Neural cell (in vitro differentiated cells): ENCODE measurements around the gene UNC79.

Source experiments
- CTCF ChIP-seq: fragments of 450-650 bp; IDR thresholded peaks from 2 replicates; pipeline ENCODE4 v1.5.1; 2014; ENCODE audit warnings: antibody characterized with exemption, mild to moderate bottlenecking, moderate library complexity; ENCODE audit not compliant: poor library complexity, severe bottlenecking
- EZH2 ChIP-seq: fragments of 200-600, 300-800 bp; shearing (Covaris generic), sonication (generic); IDR thresholded peaks from 2 replicates; pipeline ENCODE4 v1.6.1; 2014; ENCODE audit warnings: antibody characterized with exemption, low read length, borderline replicate concordance, mild to moderate bottlenecking; ENCODE audit not compliant: insufficient read depth, poor library complexity, severe bottlenecking
- POLR2AphosphoS5 ChIP-seq: IDR thresholded peaks from 2 replicates; pipeline ENCODE4 v1.6.1; 2012
- RAD21 ChIP-seq: fragments of 450-650 bp; conservative IDR thresholded peaks from 2 replicates; pipeline ENCODE4 v1.6.1; 2014; ENCODE audit warnings: antibody characterized with exemption, mild to moderate bottlenecking, moderate library complexity
- REST ChIP-seq: IDR thresholded peaks from 2 replicates; pipeline ENCODE4 v1.6.1; 2012; ENCODE audit warnings: borderline replicate concordance
- SMC3 ChIP-seq: fragments of 450-650 bp; conservative IDR thresholded peaks from 2 replicates; pipeline ENCODE4 v1.6.1; 2014; ENCODE audit warnings: antibody characterized with exemption, mild to moderate bottlenecking, moderate library complexity; ENCODE audit not compliant: poor library complexity

GRCh38 chr14:93733631-93734030, 302.9 kb downstream of the UNC79 start:
- no peak for TF ChIP-seq EZH2
- no peak for TF ChIP-seq CTCF
- TF ChIP-seq RAD21: no peak
- no peak for TF ChIP-seq SMC3
- TF ChIP-seq POLR2AphosphoS5: no peak
- no peak for TF ChIP-seq REST
